Cardiac septum (tissue), 1 donor: ENCODE measurements around the gene SLC17A3. TPM values are rescaled to one million over a fixed set of nuclear protein-coding genes. Genes with fewer than 3 reads are reported as not detected.

Experiments
- DNase-seq: peaks from one replicate; pipeline ENCODE4 v3.0.0-alpha.2; 2020; ENCODE audit warnings: low spot score
- intact Hi-C: fragments of 100-400 bp; cut with DNase I; formaldehyde crosslinking; loops from one replicate; pipeline ENCODE4 v1.14.0; 2022
- long read RNA-seq: library from polyadenylated mRNA; unstranded; transcript quantifications from one replicate; pipeline ENCODE4 v2.0.0, GENCODE V29; 2021
- total RNA-seq: library from RNA; stranded (reverse); fragmentation: NEBNext Ultra II Directional; extraction: Animal tissue kit (Norgen Biotek cat#: 25700); gene quantifications from one replicate; pipeline ENCODE4 v1.2.1, GENCODE V29; 2021
- donor health status: DM: no; HTN: no; CAD: no.

Gene SLC17A3
- not detected for total RNA-seq
- long read RNA-seq = 0 reads

- intact Hi-C loops = no loop called here
- DNase-seq = no peak
Observed at GRCh38 chr6:25874118-25874517, at the start of gene SLC17A3. TSS of gene SLC17A3 (minus strand) at chr6:25874243. CDS start at chr6:25868387, 5,856 bp downstream.

DNA sequence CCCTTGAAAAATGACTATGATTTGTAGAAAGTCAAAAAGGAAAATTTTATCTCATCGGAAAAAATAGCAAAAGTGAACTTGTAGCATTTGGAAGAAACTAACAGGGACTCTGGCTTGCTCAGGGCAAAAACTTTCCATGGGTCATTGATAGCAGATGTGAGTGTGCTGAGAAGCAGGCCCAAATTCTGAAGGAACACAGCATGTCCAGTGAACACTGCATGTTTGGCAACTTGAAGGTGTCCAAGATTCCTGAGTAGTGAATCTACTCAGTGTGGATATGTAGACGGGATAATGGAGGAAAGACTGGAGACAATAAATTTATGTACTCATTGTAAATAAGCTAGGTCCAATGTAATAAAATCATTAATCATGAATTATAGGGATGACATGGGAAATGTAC, 48.3 kb upstream of the SLC17A3 start:
- DNase-seq = no peak
- intact Hi-C loops = no loop called here

- intact Hi-C loops = no loop called here
- no peak for DNase-seq
Observed at GRCh38 chr6:25921525-25922203, 47.6 kb upstream of the SLC17A3 start.

DNA sequence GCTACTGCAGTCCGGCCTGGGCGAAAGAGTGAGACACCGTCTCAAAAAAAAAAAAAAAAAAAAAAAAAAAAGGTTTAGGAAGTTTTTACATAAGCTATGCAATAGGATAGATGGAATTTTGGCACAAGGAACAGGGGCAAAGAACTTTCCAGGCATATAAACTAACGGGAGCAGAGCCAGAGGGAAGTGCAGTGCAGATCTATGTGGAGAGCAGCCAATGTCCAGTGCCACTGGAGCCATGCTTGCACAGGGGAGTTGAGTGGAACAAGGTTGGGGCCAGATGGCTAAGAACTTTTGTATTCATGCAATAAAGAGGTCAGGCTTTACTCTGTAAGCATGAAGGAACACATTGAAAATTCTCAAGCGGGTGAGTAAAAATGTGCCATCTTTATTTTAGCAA, 45.6 kb upstream of the SLC17A3 start:
- intact Hi-C loops = no loop called here
- DNase-seq = no peak

- intact Hi-C loops = no loop called here
- no peak for DNase-seq
Observed at GRCh38 chr6:25918083-25918683, 44.1 kb upstream of the SLC17A3 start.

GRCh38 chr6:25916789-25917490, 42.9 kb upstream of the SLC17A3 start:
- intact Hi-C loops = no loop called here
- DNase-seq = no peak

DNA sequence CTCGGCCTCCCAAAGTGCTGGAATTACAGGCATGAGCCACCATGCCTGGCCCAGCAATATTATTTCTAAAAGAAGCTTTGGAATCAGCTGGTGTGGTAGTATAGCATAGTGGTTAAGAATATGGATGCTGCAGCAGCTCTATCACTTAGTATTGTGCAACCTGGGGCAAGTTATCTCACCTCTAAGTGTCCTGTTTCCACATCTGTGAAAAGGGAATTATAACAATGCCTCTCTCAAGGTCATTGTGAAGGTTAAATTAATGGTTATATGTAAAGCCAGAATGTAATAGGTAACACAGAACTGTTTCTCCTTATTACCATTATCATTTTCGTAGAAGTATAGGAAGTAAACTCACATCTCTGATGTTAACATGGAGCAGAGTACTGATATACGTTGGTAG, 42.3 kb upstream of the SLC17A3 start:
- no peak for DNase-seq
- intact Hi-C loops = no loop called here

DNA sequence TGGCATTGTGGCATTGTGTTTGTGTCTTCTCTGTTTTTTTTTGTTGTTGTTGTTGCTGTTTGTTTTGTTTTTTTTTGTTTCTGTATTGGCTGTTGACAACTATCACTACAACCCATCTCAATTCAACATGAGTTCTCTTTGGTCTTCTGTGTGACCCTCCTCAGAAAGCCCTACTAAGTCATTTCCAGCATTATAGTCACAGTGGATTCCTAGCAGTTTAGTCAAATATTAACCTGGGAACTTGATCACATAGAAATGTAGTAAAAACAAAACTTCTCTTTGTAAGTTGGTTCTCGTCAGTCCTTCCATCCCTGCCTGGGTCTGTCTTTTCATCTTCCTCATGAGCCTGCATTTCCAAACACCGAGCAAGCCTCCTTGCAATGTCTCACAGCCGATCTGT, 39.7 kb upstream of the SLC17A3 start:
- no peak for DNase-seq
- intact Hi-C loops = no loop called here

DNA sequence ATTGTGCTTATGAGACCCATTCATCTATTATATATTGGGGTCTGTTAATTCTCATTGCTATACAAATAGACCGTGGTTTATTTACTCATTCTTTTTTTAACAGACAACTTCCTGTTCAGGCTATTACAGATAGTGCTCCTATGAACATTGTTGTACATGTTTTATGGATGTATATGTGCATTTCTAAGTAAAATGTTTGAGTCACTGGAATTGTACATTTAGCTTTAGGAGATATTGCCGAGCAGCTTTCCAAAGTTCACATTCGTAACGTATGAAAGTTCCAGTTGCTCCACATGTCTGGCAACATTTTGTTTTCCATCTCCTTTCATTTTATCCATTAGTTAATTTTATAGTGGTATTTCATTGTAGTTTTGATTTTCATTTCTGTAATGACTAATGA, 37.3 kb upstream of the SLC17A3 start:
- intact Hi-C loops = no loop called here
- DNase-seq = no peak

DNA sequence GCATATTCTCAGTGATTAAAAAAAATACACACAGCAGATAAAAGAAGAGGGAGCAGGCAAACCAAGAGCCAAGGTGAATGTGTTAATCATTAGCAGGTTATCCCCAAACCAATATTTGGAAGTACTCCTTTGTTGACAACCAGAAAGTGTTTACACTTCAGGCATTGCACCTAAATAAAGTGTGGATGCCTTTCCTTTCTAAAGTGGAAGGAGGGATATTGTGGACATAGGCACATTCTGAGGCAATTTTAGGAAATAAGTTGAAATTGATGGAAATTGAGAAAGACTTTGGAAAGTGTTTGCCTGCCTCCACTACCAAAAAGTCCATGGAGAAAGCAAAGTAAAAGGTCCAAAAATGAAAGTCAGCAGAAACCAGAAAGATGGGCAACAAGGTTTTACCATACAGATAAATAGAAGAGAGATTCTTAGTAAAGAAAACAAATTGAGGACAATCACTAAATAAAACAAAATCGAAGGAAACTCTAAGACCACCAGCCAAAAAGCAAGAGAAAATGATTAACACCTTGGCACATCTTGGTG, 33.5 kb upstream of the SLC17A3 start:
- intact Hi-C loops = no loop called here

GRCh38 chr6:25903467-25904099, 29.5 kb upstream of the SLC17A3 start:
- intact Hi-C loops = no loop called here
- DNase-seq = no peak

More for the DNA sequence above, 33.5 kb upstream of the SLC17A3 start:
- DNase-seq = no peak

DNA sequence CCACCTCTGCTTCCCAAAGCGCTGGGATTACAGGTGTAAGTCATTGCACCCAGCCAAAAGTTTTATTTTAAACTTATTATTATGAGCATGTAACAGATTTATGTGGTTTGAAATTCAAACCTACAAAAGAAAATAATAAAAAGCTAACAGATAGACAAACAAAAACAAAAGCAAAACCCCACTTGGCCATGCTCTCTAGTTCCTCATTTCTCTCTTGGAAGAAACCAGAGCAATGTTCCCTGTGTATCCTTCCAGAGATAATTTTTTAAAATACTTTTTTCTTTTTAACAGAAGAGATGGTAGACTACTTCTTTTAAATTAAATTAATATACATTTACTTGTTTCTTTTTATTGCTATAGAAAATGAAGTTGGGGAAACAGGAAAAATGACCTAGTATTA, 28.0 kb upstream of the SLC17A3 start:
- intact Hi-C loops = no loop called here
- no peak for DNase-seq

GRCh38 chr6:25900843-25901242, 26.8 kb upstream of the SLC17A3 start:
- intact Hi-C loops = no loop called here
- no peak for DNase-seq

GRCh38 chr6:25899580-25900408, 25.8 kb upstream of the SLC17A3 start:
- intact Hi-C loops = no loop called here

GRCh38 chr6:25899123-25899522, 25.1 kb upstream of the SLC17A3 start:
- intact Hi-C loops = no loop called here
- no peak for DNase-seq

More at GRCh38 chr6:25899580-25900408, 25.8 kb upstream of the SLC17A3 start:
- DNase-seq = no peak

- intact Hi-C loops = no loop called here
- no peak for DNase-seq
Observed at GRCh38 chr6:25898289-25898977, 24.4 kb upstream of the SLC17A3 start.

GRCh38 chr6:25896252-25896651, 22.2 kb upstream of the SLC17A3 start:
- intact Hi-C loops = no loop called here
- no peak for DNase-seq

GRCh38 chr6:25895771-25896170, 21.7 kb upstream of the SLC17A3 start:
- intact Hi-C loops = no loop called here
- no peak for DNase-seq

GRCh38 chr6:25893778-25894177, 19.7 kb upstream of the SLC17A3 start:
- DNase-seq = no peak
- intact Hi-C loops = no loop called here
